Glomerular visceral epithelial cell (primary cell): ENCODE results near the gene SDC4.

Experiments used
- DNase-seq: peaks from one replicate; pipeline ENCODE4 v3.0.0-alpha.2; 2016; ENCODE audit errors: extremely low spot score

Gene SDC4

GRCh38 chr20:45297786-45298497 lies 50.3 kb downstream of the SDC4 start:
- DNase-seq = no peak

- DNase-seq = no peak
Measured at GRCh38 chr20:45294659-45295058, 53.6 kb downstream of the SDC4 start.

- no peak for DNase-seq
Measured at GRCh38 chr20:45294003-45294368, 54.2 kb downstream of the SDC4 start.

GRCh38 chr20:45293041-45294002 lies 54.9 kb downstream of the SDC4 start:
- peak; percentile 82 for DNase-seq

GRCh38 chr20:45292343-45292742 lies 55.9 kb downstream of the SDC4 start:
- no peak for DNase-seq

- no peak for DNase-seq
Measured at GRCh38 chr20:45291526-45291925, 56.7 kb downstream of the SDC4 start.

GRCh38 chr20:45290677-45291355 lies 57.4 kb downstream of the SDC4 start:
- DNase-seq = peak; percentile 86

GRCh38 chr20:45289942-45290676 lies 58.1 kb downstream of the SDC4 start:
- DNase-seq = no peak

GRCh38 chr20:45288860-45289259 lies 59.4 kb downstream of the SDC4 start:
- no peak for DNase-seq

- no peak for DNase-seq
Measured at GRCh38 chr20:45288376-45288775, 59.8 kb downstream of the SDC4 start.

- DNase-seq = no peak
Measured at GRCh38 chr20:45283551-45284057, 64.6 kb downstream of the SDC4 start.

GRCh38 chr20:45282700-45283550 lies 65.3 kb downstream of the SDC4 start:
- DNase-seq = no peak

- DNase-seq = no peak
Measured at GRCh38 chr20:45279992-45280391, 68.2 kb downstream of the SDC4 start.

GRCh38 chr20:45275338-45275737 lies 72.9 kb downstream of the SDC4 start:
- no peak for DNase-seq
